ENCODE data around the gene DACT2. TPM values are rescaled to one million over a fixed set of nuclear protein-coding genes. Genes with fewer than 3 reads are reported as not detected.

DACT2 gene
- total and polyA plus RNA-seq, 9 of the 15 experiments (the other 6 are each of a cell fraction or from before 2014, with no cell fraction given): not detected

- POLR2A ChIA-PET: interaction anchor here (0.6 kb wide), 1 partner anchor 377 kb away, joined by 3 read pairs; no protein-coding TSS in a partner anchor
- no peak overlapping the region for H2AFZ ChIP-seq (ENCODE audit: low read depth, low read length)
- TF ChIP-seq NFYB (IDR thresholded peaks at IDR 0.05; ENCODE audit: extremely low read depth, insufficient read length): no peak
- no peak for TF ChIP-seq RBM14 (IDR thresholded peaks at IDR 0.05; ENCODE audit: borderline replicate concordance, insufficient read depth, low read depth, low read length)
- H3K9me3 ChIP-seq (replicated peaks; ENCODE audit: control insufficient read depth, insufficient read depth, low read depth, low read length): no peaks in the 10 kb centered on the region
- H3K27me3 ChIP-seq (ENCODE audit: control insufficient read depth in 2 of 2, insufficient read depth in 2 of 2, low read length in 2 of 2): peaks cover 45 to 69% of the 10 kb centered on the region in 2 experiments
- FAIRE-seq (no peak), ATAC-seq (no peak), DNase-seq (ENCODE audit: extremely low read depth in 1 of 4, low spot score in 3 of 4) (no peak)
- in situ Hi-C loops (cut with MboI) (no loop called here), intact Hi-C loops (cut with micrococcal nuclease) (no loop called here)
- no peaks in the 10 kb centered on the region for H3K79me2 ChIP-seq (ENCODE audit: control insufficient read depth, insufficient read depth, low read length)
- WGBS (ENCODE audit: insufficient coverage, low coverage, missing lambda C conversion rate): under 1% methylated on average over 20 of the region's 24 CpGs
- no peaks in the 10 kb centered on the region for H3K9me1 ChIP-seq (ENCODE audit: control insufficient read depth, insufficient read depth, low read length)
- H3K4me2 ChIP-seq (ENCODE audit: insufficient read depth, low read length): no peak overlapping the region
- H3K4me3 ChIP-seq: no peak overlapping the region
- no peak overlapping the region for H3K9ac ChIP-seq (ENCODE audit: insufficient read depth in 1 of 2, low read depth in 2 of 2, low read length in 2 of 2)
- H4K20me1 ChIP-seq (replicated peaks; ENCODE audit: control insufficient read depth, insufficient read depth, low read length): peaks cover 8% of the 10 kb centered on the region; the same call in 1 of the 2 replicates
- H3K4me1 ChIP-seq (replicated peaks in 1 of 2; ENCODE audit: control insufficient read depth in 2 of 2, insufficient read depth in 2 of 2, low read length in 2 of 2): peaks cover 0 to 3% of the 10 kb centered on the region in 2 experiments; a peak in 1 of 5 replicates
- CTCF ChIA-PET (ENCODE audit: low intra/inter-chr PET ratio): no interaction called here
- no TSS peak for BruUV-seq (replicated peaks)
- H3K27ac ChIP-seq (ENCODE audit: extremely low read depth, low read depth, low read length): no peak overlapping the region
- no peaks in the 10 kb centered on the region for H3K36me3 ChIP-seq (ENCODE audit: control insufficient read depth, insufficient read depth, low read length)
Measured at GRCh38 chr6:168260420-168260987, 59.1 kb downstream of the DACT2 start.

GRCh38 chr6:168258795-168259194 lies 60.8 kb downstream of the DACT2 start:
- ChIA-PET POLR2A (no interaction called here), CTCF (ENCODE audit: low intra/inter-chr PET ratio) (no interaction called here)
- ATAC-seq: no peak
- BruUV-seq (replicated peaks): no TSS peak
- Histone ChIP-seq H3K27ac (ENCODE audit: extremely low read depth, low read depth, low read length) (no peak overlapping the region), H3K4me2 (ENCODE audit: insufficient read depth, low read length) (no peak overlapping the region), H3K79me2 (ENCODE audit: control insufficient read depth, insufficient read depth, low read length) (no peaks in the 10 kb centered on the region), H3K9me1 (ENCODE audit: control insufficient read depth, insufficient read depth, low read length) (no peaks in the 10 kb centered on the region), H3K27me3 (ENCODE audit: control insufficient read depth in 2 of 2, insufficient read depth in 2 of 2, low read length in 2 of 2) (peaks cover 34 to 59% of the 10 kb centered on the region in 2 experiments), H3K9me3 (replicated peaks; ENCODE audit: control insufficient read depth, insufficient read depth, low read depth, low read length) (no peaks in the 10 kb centered on the region), H3K4me3 (no peak overlapping the region), H2AFZ (ENCODE audit: low read depth, low read length) (no peak overlapping the region), H3K9ac (ENCODE audit: insufficient read depth in 1 of 2, low read depth in 2 of 2, low read length in 2 of 2) (no peak overlapping the region), H3K4me1 (replicated peaks in 1 of 2; ENCODE audit: control insufficient read depth in 2 of 2, insufficient read depth in 2 of 2, low read length in 2 of 2) (peaks cover 0 to 3% of the 10 kb centered on the region in 2 experiments; a peak in 1 of 5 replicates), H3K36me3 (ENCODE audit: control insufficient read depth, insufficient read depth, low read length) (no peaks in the 10 kb centered on the region), H4K20me1 (replicated peaks; ENCODE audit: control insufficient read depth, insufficient read depth, low read length) (peaks cover 8% of the 10 kb centered on the region; the same call in 1 of the 2 replicates)
- in situ Hi-C loops (cut with MboI) (no loop called here), intact Hi-C loops (cut with micrococcal nuclease) (no loop called here)
- DNase-seq (ENCODE audit: extremely low read depth in 1 of 4, low spot score in 3 of 4): no peak
- WGBS (ENCODE audit: insufficient coverage, low coverage, missing lambda C conversion rate): under 1% methylated on average over 14 of the region's 15 CpGs
- FAIRE-seq: no peak
- TF ChIP-seq, protein P1, sequence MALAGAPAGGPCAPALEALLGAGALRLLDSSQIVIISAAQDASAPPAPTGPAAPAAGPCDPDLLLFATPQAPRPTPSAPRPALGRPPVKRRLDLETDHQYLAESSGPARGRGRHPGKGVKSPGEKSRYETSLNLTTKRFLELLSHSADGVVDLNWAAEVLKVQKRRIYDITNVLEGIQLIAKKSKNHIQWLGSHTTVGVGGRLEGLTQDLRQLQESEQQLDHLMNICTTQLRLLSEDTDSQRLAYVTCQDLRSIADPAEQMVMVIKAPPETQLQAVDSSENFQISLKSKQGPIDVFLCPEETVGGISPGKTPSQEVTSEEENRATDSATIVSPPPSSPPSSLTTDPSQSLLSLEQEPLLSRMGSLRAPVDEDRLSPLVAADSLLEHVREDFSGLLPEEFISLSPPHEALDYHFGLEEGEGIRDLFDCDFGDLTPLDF (CRISPR knock-in tag; IDR thresholded peaks at IDR 0.05): no peak
- TF ChIP-seq BCOR (IDR thresholded peaks at IDR 0.05): no peak
- no peak for TF ChIP-seq ZNF217 (CRISPR knock-in tag; IDR thresholded peaks at IDR 0.05)
- TF ChIP-seq E2F3 (CRISPR knock-in tag; IDR thresholded peaks at IDR 0.05): no peak
- TF ChIP-seq DIDO1 (tag; IDR thresholded peaks at IDR 0.05; ENCODE audit: low read depth): no peak
- no peak for TF ChIP-seq ZNF41 (CRISPR knock-in tag; conservative IDR thresholded peaks at IDR 0.05)
- no peak for TF ChIP-seq TAF9B (IDR thresholded peaks at IDR 0.05; ENCODE audit: partially characterized antibody)
